ENCODE data around the gene NIM1K. TPM values are rescaled to one million over a fixed set of nuclear protein-coding genes. Genes with fewer than 3 reads are reported as not detected.

The NIM1K gene
- total and polyA plus RNA-seq, 2 of the 4 experiments (the other 2 are of a cell fraction) = 0.54 to 0.68 TPM

DNA sequence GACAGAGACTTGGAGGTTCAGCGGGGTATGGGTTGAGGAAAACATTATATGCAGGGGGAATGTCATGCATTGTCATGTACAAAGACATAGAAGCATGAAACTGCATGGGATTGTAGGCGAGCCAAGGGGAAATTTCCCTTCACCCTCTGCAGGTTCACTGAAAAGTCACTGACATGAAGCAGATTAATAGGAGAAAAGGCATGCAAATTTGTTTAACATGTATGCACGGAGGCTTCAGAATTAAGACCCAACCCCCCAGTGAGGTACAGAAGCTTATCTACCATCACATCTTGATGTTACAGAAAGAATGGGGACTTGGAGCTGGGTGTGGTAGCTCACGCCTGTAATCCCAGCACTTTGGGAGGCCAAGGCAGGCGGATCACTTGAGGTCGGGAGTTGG lies 18.5 kb downstream of the NIM1K start:
- H3K4me3 ChIP-seq (ENCODE audit: insufficient read depth, low read depth, low read length) = no peak overlapping the region
- no TSS peak for BruUV-seq (replicated peaks)
- no peaks in the 10 kb centered on the region for H4K20me1 ChIP-seq (ENCODE audit: insufficient read depth, low read length)
- H2BK20ac ChIP-seq (ENCODE audit: low read depth, low read length) = no peak overlapping the region
- intact Hi-C loops (cut with micrococcal nuclease) = no loop called here
- no peak overlapping the region for H4K8ac ChIP-seq (ENCODE audit: low read depth in 2 of 2, low read length in 2 of 2)
- in situ Hi-C loops (cut with MboI; ENCODE audit: low sequenced_read_pairs) = no loop called here
- ATAC-seq (ENCODE audit: low read depth) (no peak), DNase-seq (no peak)
- no peak overlapping the region for H2BK120ac ChIP-seq (ENCODE audit: low read depth, low read length)
- H2AFZ ChIP-seq (replicated peaks; ENCODE audit: low read length, poor library complexity) = no peak overlapping the region
- H3K23ac ChIP-seq (ENCODE audit: low read depth, low read length) = no peak overlapping the region
- no peak overlapping the region for H2AK5ac ChIP-seq (ENCODE audit: low read depth, low read length)
- no peak overlapping the region for H3K27ac ChIP-seq (ENCODE audit: insufficient read depth, low read length)
- no peak overlapping the region for H2AK9ac ChIP-seq (replicated peaks; ENCODE audit: low read depth, low read length, poor library complexity)
- no peak overlapping the region for H3K18ac ChIP-seq (ENCODE audit: low read depth, low read length)
- no peak overlapping the region for H3K14ac ChIP-seq (replicated peaks; ENCODE audit: low read depth, low read length)
- no peaks in the 10 kb centered on the region for H3K4me1 ChIP-seq (ENCODE audit: control insufficient read depth, insufficient read depth, low read length)
- H3K9me1 ChIP-seq (ENCODE audit: insufficient read depth, low read length) = no peaks in the 10 kb centered on the region
- no CpG with 5 or more reads among the region's 6 CpGs for WGBS, 2 experiments (ENCODE audit: extremely low coverage in 2 of 2, insufficient read length in 1 of 2)
- dilution Hi-C loops (cut with HindIII; ENCODE audit: low sequenced_read_pairs, unreplicated experiment) = no loop called here
- no peak overlapping the region for H3K56ac ChIP-seq (ENCODE audit: extremely low read depth, insufficient read depth, low read length)
- ChIA-PET CTCF (no interaction called here), POLR2A (ENCODE audit: unreplicated experiment) (no interaction called here)
- H3K4me2 ChIP-seq (ENCODE audit: low read depth, low read length) = no peak overlapping the region
- no peak overlapping the region for H2BK5ac ChIP-seq (ENCODE audit: low read depth, low read length, poor library complexity, severe bottlenecking)
- no peak overlapping the region for H4K5ac ChIP-seq (ENCODE audit: low read depth, low read length)
- H3K4ac ChIP-seq (ENCODE audit: low read depth, low read length) = no peak overlapping the region
- no peaks in the 10 kb centered on the region for H3K79me1 ChIP-seq (ENCODE audit: low read depth in 1 of 2, low read length in 2 of 2)
- no peak overlapping the region for H3K9ac ChIP-seq (ENCODE audit: low read depth, low read length)
- H3K9me3 ChIP-seq (ENCODE audit: control insufficient read depth, insufficient read depth, low read length) = no peaks in the 10 kb centered on the region
- no peak overlapping the region for H4K91ac ChIP-seq (ENCODE audit: insufficient read depth, low read depth, low read length)
- H3K36me3 ChIP-seq (ENCODE audit: control insufficient read depth, insufficient read depth, low read length) = no peaks in the 10 kb centered on the region
- H2BK15ac ChIP-seq (ENCODE audit: low read depth, low read length) = no peak overlapping the region
- peaks cover 2% of the 10 kb centered on the region; the same call in 1 of the 2 replicates for H3K27me3 ChIP-seq (ENCODE audit: control insufficient read depth, insufficient read depth, low read length)
- no peak for TF ChIP-seq MAZ (IDR thresholded peaks at IDR 0.05; ENCODE audit: borderline replicate concordance, low read depth, low read length)
- TF ChIP-seq RCOR1 (IDR thresholded peaks at IDR 0.05; ENCODE audit: insufficient replicate concordance, low read length) = no peak
- no peak for TF ChIP-seq CHD1 (IDR thresholded peaks at IDR 0.05; ENCODE audit: low read depth, low read length)
- TF ChIP-seq SMC3 (IDR thresholded peaks at IDR 0.05; ENCODE audit: low read depth, low read length) = no peak
- no peak for TF ChIP-seq POLR2A (IDR thresholded peaks at IDR 0.05; ENCODE audit: low read depth, low read length)
- TF ChIP-seq MXI1 (IDR thresholded peaks at IDR 0.05; ENCODE audit: borderline replicate concordance, low read depth, low read length) = no peak
- TF ChIP-seq RAD21 (IDR thresholded peaks at IDR 0.05; ENCODE audit: low read length) = no peak
- TF ChIP-seq CEBPB (IDR thresholded peaks at IDR 0.05; ENCODE audit: low read depth, low read length) = no peak
- TF ChIP-seq, protein P1, sequence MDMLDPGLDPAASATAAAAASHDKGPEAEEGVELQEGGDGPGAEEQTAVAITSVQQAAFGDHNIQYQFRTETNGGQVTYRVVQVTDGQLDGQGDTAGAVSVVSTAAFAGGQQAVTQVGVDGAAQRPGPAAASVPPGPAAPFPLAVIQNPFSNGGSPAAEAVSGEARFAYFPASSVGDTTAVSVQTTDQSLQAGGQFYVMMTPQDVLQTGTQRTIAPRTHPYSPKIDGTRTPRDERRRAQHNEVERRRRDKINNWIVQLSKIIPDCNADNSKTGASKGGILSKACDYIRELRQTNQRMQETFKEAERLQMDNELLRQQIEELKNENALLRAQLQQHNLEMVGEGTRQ (IDR thresholded peaks at IDR 0.05; ENCODE audit: low read depth, low read length) = no peak
- no peak for TF ChIP-seq BHLHE40 (IDR thresholded peaks at IDR 0.05; ENCODE audit: low read depth, low read length)
- no peak for TF ChIP-seq FOS (IDR thresholded peaks at IDR 0.05; ENCODE audit: low read depth, low read length)
- TF ChIP-seq NFE2L2 (IDR thresholded peaks at IDR 0.05; ENCODE audit: low read depth, low read length) = no peak
- TF ChIP-seq ELK1 (IDR thresholded peaks at IDR 0.05; ENCODE audit: borderline replicate concordance, low read depth, low read length) = no peak
- no peak for TF ChIP-seq MAFK (IDR thresholded peaks at IDR 0.05; ENCODE audit: low read depth, low read length)
- no peak for TF ChIP-seq RFX5 (IDR thresholded peaks at IDR 0.05; ENCODE audit: low read depth, low read length)
- no peak for TF ChIP-seq CTCF (conservative IDR thresholded peaks at IDR 0.05; ENCODE audit: low read depth, low read length)

Measured in IMR-90 (cell line).